Transverse colon (tissue), 4 donors: ENCODE measurements around the gene UPB1. TPM values are rescaled to one million over a fixed set of nuclear protein-coding genes. Genes with fewer than 3 reads are reported as not detected.
A peak's percentile ranks its signal among the peaks of the same experiment; 100 is the strongest.

Experiments used
- DNase-seq: peaks from one replicate; pipeline ENCODE4 v3.0.0-alpha.2; 2019
- H3K27ac ChIP-seq, 4 donors: fragments of 200-600 bp; sonication (generic); 2 replicates each; pipeline ENCODE4 v1.5.1; 2016 to 2018; ENCODE audit warnings: inconsistent platforms in 4 of 4
- H3K27me3 ChIP-seq: fragments of 200-600 bp; sonication (generic); 2 replicates; pipeline ENCODE4 v1.5.1; 2017; ENCODE audit warnings: inconsistent platforms
- H3K36me3 ChIP-seq, 4 donors: fragments of 200-600 bp; sonication (generic); 2 replicates each; pipeline ENCODE4 v1.5.1; 2017 to 2019; ENCODE audit warnings: inconsistent platforms in 4 of 4
- H3K4me1 ChIP-seq, 4 donors: fragments of 200-600 bp; sonication (generic); 2 replicates each; pipeline ENCODE4 v1.5.1; 2017 to 2020; ENCODE audit warnings: inconsistent platforms in 4 of 4
- H3K4me3 ChIP-seq, 4 donors: fragments of 200-600 bp; sonication (generic); 1 replicate in 1 of 4; 2 replicates in 3 of 4; pipeline versions ENCODE4 v1.5.1 to v1.6.1; 2017 to 2019; ENCODE audit warnings: inconsistent platforms in 4 of 4
- H3K9me3 ChIP-seq, 2 donors: fragments of 200-600 bp; sonication (generic); 2 replicates each; pipeline ENCODE4 v1.5.1; 2017 to 2019; ENCODE audit warnings: inconsistent platforms in 2 of 2
- EP300 ChIP-seq: sonication (generic); formaldehyde crosslinking; IDR thresholded peaks from one replicate; pipeline ENCODE4 v1.6.1; 2017; ENCODE audit warnings: antibody characterized with exemption, low read depth
- POLR2A ChIP-seq: fragments of 450-650 bp; IDR thresholded peaks from one replicate; pipeline ENCODE4 v1.6.1; 2016; ENCODE audit warnings: antibody characterized with exemption, mild to moderate bottlenecking, moderate library complexity
- POLR2AphosphoS5 ChIP-seq, 3 donors: sonication (generic); formaldehyde crosslinking; IDR thresholded peaks; one replicate each; pipeline ENCODE4 v1.6.1; 2016; ENCODE audit warnings: antibody characterized with exemption in 3 of 3
- WGBS, 2 donors: methylation state at CpG; one replicate each; pipeline ENCODE4 v1.1.5; 2018; ENCODE audit warnings: low coverage in 1 of 2; 5-methylcytosine and 5-hydroxymethylcytosine counted together
- in situ Hi-C, 4 donors: fragments of 200-750 bp; cut with MboI; loops; one replicate each; pipeline versions ENCODE4 v1.15.0 to v1.15.1; 2017; ENCODE audit warnings: low sequenced_read_pairs in 3 of 4, low pct_ligation_motif_present in 1 of 4, low pct_unique_long_range_greater_than_20kb in 1 of 4
- intact Hi-C: fragments of 100-400 bp; cut with DNase I; formaldehyde crosslinking; loops from one replicate; pipeline ENCODE4 v1.15.1; 2023; ENCODE audit warnings: low total_unique reads
- total RNA-seq, 4 donors: library from RNA; depleted of rRNA; stranded (reverse); fragments of >200 nt; gene quantifications; one replicate each; pipeline ENCODE4 v1.1.0, GENCODE V29; 2016
- TF ChIP-seq, protein P1 (sequence below), 5 experiments: fragments of 200-600 bp in 3 of 5; fragments of 450-650 bp in 2 of 5; sonication (generic) in 3 of 5; IDR thresholded peaks; 1 replicate in 2 of 5; 2 replicates in 3 of 5; pipeline ENCODE4 v1.5.1; 2016 to 2017; ENCODE audit warnings: antibody characterized with exemption in 5 of 5, inconsistent platforms in 3 of 5, mild to moderate bottlenecking in 2 of 5, moderate library complexity in 1 of 5

UPB1 gene
- total RNA-seq, 4 donors from 2014 or later = 0.32 TPM; not detected in 3

DNA sequence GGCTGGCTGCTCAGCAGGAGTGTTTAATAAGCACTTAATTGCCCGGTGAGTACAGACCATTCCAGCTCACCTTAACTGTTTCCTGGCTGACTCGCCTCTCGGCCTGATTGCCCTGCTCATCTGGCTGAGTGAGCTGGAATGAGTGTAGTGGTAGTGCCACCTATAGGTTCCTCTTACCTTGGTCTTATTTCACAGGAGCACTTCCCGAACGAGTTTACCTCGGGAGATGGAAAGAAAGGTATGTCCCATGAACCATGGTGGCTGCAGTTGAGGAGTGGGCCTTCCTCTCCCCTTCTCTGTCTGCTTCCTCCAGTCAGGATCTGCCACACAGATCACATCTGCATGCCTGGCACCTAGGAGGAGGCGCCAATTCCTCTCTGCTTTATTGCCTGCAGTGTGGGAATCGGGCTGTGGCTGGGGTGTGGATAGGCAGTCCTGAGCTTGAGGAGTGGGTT lies 26.7 kb downstream of the UPB1 start:
- H3K27ac ChIP-seq = no peak overlapping the region
- no peak overlapping the region for H3K4me3 ChIP-seq
- intact Hi-C loops (loop anchor here (10.0 kb wide), 2 partner anchors 187 to 233 kb away; no protein-coding TSS in a partner anchor), in situ Hi-C loops (loop anchor here in 3 of 4 donors (5.0 to 10.0 kb wide), 4 partner anchors 97 to 197 kb away; partner anchors contain the start of gene ADORA2A (in 1 of the 3))
- DNase-seq = peak; percentile 68
- no peaks in the 10 kb centered on the region for H3K27me3 ChIP-seq
- WGBS, 2 donors = 30% methylated on average over 8 of the region's 8 CpGs; no CpG with 5 or more reads in 1 of the 2 donors
- no peaks in the 10 kb centered on the region for H3K36me3 ChIP-seq
- TF ChIP-seq, protein P1, sequence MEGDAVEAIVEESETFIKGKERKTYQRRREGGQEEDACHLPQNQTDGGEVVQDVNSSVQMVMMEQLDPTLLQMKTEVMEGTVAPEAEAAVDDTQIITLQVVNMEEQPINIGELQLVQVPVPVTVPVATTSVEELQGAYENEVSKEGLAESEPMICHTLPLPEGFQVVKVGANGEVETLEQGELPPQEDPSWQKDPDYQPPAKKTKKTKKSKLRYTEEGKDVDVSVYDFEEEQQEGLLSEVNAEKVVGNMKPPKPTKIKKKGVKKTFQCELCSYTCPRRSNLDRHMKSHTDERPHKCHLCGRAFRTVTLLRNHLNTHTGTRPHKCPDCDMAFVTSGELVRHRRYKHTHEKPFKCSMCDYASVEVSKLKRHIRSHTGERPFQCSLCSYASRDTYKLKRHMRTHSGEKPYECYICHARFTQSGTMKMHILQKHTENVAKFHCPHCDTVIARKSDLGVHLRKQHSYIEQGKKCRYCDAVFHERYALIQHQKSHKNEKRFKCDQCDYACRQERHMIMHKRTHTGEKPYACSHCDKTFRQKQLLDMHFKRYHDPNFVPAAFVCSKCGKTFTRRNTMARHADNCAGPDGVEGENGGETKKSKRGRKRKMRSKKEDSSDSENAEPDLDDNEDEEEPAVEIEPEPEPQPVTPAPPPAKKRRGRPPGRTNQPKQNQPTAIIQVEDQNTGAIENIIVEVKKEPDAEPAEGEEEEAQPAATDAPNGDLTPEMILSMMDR (IDR thresholded peaks at IDR 0.05) = peak; percentile 26 to 63 (median 48)
- TF ChIP-seq EP300 (no peak), POLR2AphosphoS5 (IDR thresholded peaks at IDR 0.05) (no peak)
- no peaks in the 10 kb centered on the region for H3K9me3 ChIP-seq
- peaks cover 0 to 11% (median 5%) of the 10 kb centered on the region in 4 donors for H3K4me1 ChIP-seq

DNA sequence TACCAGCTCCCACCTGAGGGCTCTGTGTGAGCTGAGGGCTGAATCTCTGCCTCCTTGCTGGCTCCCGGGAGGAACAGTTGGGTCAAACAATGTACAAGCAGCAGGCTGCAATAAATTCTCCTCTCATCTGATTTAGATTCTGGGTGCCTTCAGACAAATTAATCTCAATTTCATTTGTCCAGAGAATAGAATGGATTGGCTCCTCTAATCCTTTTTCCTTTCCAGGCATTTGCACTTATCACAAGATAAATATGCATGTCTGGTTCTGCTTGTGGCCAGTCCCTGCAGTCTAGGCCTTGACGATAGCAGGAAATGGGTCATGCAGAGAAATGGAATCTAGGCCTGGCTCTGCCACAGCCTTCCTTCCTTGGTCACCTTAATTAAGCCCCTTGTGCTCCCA lies 28.7 kb downstream of the UPB1 start:
- TF ChIP-seq EP300 (no peak), POLR2AphosphoS5 (IDR thresholded peaks at IDR 0.05) (no peak), POLR2A (no peak)
- TF ChIP-seq, protein P1 (IDR thresholded peaks at IDR 0.05) = no peak
- in situ Hi-C loops = loop anchor here in 3 of 4 donors (5.0 to 10.0 kb wide), 4 partner anchors 99 to 199 kb away; partner anchors contain the start of gene ADORA2A (in 1 of the 3)

DNA sequence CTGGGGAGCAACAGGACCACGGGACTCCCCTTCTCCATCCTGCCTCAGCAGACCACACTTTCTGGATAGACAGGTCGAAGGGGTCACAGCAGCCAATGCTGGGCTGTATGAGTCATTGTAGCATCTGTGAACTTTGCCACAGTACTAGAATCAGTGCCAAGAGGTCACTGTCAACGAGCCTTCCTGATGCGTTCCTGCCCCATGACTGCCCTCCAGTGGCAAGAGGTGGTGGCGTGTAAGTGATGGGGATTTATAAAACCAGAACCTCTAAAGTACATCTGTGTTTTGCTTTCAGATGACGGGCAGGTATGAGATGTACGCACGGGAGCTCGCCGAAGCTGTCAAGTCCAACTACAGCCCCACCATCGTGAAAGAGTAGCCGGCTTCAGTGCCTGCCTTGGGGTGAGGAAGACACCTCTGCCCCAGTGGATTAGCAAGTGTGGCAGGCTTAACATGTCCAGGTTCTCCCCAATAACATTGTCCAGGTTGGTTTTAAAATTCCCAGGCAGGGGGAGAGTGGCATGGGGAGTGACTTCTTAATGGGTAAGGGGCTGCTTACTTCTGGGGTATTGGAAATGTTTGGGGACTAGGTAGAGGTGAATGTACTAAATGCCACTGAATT lies 30.4 kb downstream of the UPB1 start:
- TF ChIP-seq, protein P1 (IDR thresholded peaks at IDR 0.05) = peak; percentile 83 to 89 (median 87)
- no peak for TF ChIP-seq EP300
- TF ChIP-seq POLR2A = no peak
- peak in 2 of 3 donors; percentile 45 to 47 for TF ChIP-seq POLR2AphosphoS5 (IDR thresholded peaks at IDR 0.05)
- Histone ChIP-seq H3K4me1 (peaks cover 0 to 11% (median 2%) of the 10 kb centered on the region in 4 donors), H3K9me3 (no peaks in the 10 kb centered on the region), H3K27me3 (no peaks in the 10 kb centered on the region), H3K4me3 (no peak overlapping the region), H3K36me3 (no peaks in the 10 kb centered on the region), H3K27ac (no peak overlapping the region)
- intact Hi-C loops (loop anchor here (10.0 kb wide), 2 partner anchors 191 to 229 kb away; no protein-coding TSS in a partner anchor), in situ Hi-C loops (loop anchor here in 2 of 4 donors (10.0 kb wide), 3 partner anchors 101 to 201 kb away; partner anchors contain the start of gene ADORA2A (in 1 of the 2))
- peak; percentile 82 for DNase-seq
- 0 to 4% methylated on average over 1 to 12 of the region's 12 CpGs for WGBS, 2 donors

More for the DNA sequence above, 28.7 kb downstream of the UPB1 start:
- DNase-seq = no peak
- H3K27me3 ChIP-seq = no peaks in the 10 kb centered on the region
- no peaks in the 10 kb centered on the region for H3K36me3 ChIP-seq
- H3K27ac ChIP-seq = no peak overlapping the region
- intact Hi-C loops = loop anchor here (10.0 kb wide), 2 partner anchors 189 to 231 kb away; no protein-coding TSS in a partner anchor
- WGBS, 2 donors = 72 to 83% methylated on average over 1 to 2 of the region's 2 CpGs
- no peaks in the 10 kb centered on the region for H3K9me3 ChIP-seq
- no peak overlapping the region for H3K4me3 ChIP-seq
- H3K4me1 ChIP-seq = peaks cover 0 to 11% (median 2%) of the 10 kb centered on the region in 4 donors

DNA sequence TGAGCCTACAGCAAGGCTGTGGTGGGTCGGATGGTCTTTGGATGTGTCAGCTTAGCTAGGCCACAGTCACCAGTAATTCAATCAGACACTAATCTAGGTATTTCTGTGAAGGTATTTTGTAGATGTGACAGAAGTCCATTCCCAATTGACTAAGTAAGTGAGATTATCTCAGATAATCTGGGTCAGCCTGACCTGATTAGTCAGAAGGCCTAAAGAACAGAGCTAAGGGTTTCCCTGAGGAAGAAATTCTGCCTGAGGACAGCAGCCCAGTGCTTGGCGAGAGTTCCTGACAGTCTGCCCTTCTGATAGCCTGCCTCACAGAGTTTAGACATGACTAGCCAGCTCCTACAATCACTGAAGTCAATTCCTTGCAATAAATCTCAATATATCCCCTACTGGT lies 31.1 kb downstream of the UPB1 start:
- H3K27ac ChIP-seq = no peak overlapping the region
- no peak for DNase-seq
- H3K36me3 ChIP-seq = no peaks in the 10 kb centered on the region
- TF ChIP-seq POLR2A (no peak), POLR2AphosphoS5 (IDR thresholded peaks at IDR 0.05) (no peak), EP300 (no peak)
- no peaks in the 10 kb centered on the region for H3K9me3 ChIP-seq
- in situ Hi-C loops = loop anchor here in 2 of 4 donors (10.0 kb wide), 3 partner anchors 101 to 201 kb away; partner anchors contain the start of gene ADORA2A (in 1 of the 2)
- H3K27me3 ChIP-seq = no peaks in the 10 kb centered on the region
- H3K4me1 ChIP-seq = peaks cover 0 to 11% (median 2%) of the 10 kb centered on the region in 4 donors
- WGBS, 2 donors = 100% methylated on average over 2 of the region's 2 CpGs; no CpG with 5 or more reads in 1 of the 2 donors
- H3K4me3 ChIP-seq = no peak overlapping the region
- intact Hi-C loops = loop anchor here (10.0 kb wide), 2 partner anchors 191 to 229 kb away; no protein-coding TSS in a partner anchor
